GM19438 (cell line): Measurements from ENCODE around the gene ASIC2.

Experiments used
- ATAC-seq: cut with Tn5 transposase; IDR thresholded peaks from one replicate; pipeline ENCODE4 v1.9.1; 2021; ENCODE audit warnings: low read depth; ENCODE audit not compliant: unreplicated experiment

ASIC2 gene

DNA sequence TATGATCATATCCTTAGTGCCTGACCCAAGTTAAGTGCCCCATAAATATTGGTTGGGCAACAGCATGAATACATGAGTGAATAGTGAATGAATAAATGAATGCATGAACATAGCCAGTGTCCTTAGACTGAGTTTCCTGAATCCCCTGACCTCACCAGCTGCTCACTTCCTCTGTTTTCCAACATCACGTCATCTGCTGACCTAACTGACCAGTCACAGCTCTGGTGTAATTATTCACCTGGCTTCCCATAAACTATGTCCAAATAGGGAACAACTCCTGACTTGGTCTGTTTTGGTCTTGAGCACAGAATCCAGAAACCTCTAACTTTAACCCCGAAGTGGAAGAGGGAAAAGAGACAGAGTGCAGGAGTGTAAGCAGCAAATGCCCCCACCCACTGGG lies 83.4 kb downstream of the ASIC2 start:
- no peak for ATAC-seq

DNA sequence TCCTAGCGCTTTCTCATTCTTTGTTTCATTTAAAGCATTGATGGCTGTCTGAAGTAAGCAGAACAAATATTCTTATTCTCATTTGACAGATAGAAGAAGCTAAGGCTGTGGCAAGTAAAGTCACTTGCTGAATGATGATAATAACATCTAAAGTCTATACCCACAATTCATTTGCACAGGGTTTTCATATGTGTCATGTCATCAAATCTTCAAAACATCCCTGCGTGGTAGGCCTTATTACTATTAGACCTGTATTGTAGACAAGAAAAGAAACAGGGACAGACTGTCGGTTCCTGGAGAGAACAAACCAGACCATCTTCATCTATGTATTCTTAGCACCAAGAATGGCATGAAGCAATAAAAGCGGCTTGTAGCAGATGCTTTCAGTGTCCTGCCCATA lies 85.9 kb downstream of the ASIC2 start:
- ATAC-seq = no peak

DNA sequence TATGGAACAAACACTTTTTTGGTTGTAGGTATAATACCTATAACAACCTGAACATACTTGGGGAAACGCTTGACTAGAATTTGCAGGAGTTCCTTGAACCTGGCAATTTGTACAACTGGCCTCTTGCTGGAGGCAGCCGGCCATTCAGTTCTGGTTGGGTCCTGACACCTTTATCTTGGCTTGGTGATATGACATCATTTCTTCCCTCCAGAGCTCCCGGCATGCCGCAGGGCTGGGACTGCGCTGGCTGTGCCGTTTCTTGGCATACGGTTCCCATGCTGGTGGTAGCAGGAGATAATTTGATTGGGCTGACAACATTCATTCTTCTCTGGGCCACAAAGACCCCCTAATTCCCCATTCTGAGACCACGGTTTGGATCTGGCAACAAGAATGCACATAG lies 87.5 kb downstream of the ASIC2 start:
- no peak for ATAC-seq

DNA sequence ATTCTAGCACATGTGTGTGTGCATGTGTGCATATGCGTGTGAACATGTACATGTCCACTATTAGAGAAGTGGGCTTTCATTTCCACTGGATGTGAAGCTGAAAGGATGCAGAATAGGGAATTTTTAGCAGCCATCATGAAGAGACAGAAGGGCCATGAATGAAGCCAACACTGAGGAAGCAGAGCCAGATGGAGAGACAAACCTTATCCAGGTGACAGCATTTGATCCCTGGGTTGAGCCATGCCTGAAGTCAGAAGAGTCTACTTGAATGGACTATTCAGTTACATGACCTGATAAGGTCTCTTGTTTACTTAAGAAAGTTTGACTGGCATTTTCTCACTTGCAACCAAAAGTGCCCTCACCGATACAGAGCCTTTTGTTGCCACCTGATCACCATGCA lies 88.4 kb downstream of the ASIC2 start:
- no peak for ATAC-seq

- ATAC-seq = no peak
These were observed 88.9 kb downstream of the ASIC2 start for GRCh38 chr17:33204156-33204555.

- ATAC-seq = no peak
These were observed 90.1 kb downstream of the ASIC2 start for GRCh38 chr17:33202796-33203495.

- no peak for ATAC-seq
These were observed 91.1 kb downstream of the ASIC2 start for GRCh38 chr17:33202021-33202420.

DNA sequence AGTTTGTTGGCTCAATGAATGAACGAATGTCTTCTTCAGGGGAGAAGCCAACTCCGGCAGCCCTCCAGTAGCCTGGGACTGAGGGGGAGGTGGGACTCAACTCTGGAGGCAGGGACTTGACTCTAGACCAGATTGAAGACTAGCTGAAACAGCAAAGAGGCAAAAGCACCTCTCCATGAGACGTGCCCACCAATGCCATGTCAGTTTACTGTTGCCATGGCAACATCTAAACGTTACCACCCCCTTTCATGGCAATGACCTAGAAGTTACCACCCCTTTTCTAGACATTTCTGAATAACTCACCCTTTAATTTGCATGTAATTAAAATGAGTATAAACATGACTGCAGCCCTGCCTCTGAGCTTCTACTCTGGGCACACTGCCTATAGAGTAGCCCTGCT lies 91.8 kb downstream of the ASIC2 start:
- ATAC-seq = no peak

- ATAC-seq = no peak
These were observed 92.5 kb downstream of the ASIC2 start for GRCh38 chr17:33200587-33200986.

DNA sequence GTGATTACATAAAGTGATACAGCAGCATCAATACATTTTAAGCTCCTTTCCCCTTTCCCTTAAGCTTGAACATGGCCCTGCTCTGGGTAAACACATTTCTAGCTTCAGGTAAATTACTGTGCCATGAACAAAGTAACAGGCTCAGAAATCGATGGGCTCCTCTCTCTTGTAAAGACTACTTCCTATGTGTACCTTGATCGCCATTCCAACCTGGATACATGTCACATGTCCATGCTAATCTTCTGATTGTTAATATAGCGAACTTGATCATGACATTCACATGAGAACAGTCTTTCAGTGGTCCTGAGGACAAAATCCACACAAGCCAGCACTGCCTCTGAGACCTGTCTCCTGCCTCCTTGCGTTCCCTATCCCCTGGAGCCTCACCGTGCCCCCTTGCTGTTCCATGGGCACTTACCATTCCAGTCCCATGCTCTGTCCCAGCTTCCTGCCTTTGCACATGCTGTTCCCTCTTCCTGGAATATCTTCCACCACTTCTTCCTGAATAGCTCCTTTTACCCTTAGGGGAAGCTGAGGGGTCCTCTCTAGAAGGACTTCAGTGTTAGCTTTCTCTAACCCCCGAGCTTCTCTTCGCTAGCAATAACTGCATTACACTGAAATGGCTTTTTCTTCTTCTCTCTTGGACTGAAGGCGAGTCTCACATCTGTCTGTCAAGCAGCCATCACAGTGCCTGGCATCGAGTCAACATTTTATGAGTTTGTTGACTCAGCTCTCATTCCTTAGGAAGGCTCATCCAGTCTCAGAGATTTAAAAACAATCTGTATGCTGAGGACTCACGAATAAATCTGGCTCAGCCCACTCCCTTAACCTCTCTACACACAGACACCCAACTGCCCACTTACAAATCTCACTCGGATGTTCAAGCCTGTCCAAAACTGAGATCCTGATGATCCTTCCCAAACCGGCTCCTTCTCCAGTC lies 93.3 kb downstream of the ASIC2 start:
- ATAC-seq = no peak

GRCh38 chr17:33198954-33199353 lies 94.1 kb downstream of the ASIC2 start:
- no peak for ATAC-seq

DNA sequence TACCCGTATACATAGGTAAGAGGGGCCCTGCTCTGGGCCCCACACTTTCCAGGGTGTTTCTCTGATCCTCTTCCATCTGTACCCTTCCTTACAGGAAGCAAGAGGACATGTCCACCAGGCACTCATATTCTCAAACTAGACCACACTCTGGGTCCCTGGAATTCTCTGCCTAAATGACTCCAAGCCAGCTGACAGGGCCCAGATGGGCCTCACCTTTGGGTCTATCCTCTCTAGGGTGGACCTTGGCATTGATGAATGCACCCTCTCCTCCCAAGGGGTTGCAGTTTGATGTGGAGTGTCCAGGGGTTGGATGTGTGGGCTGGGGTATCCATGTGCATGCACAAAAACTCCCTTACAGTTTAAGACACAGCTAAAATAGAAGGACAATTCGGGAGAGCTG lies 95.8 kb downstream of the ASIC2 start:
- no peak for ATAC-seq

GRCh38 chr17:33196883-33197282 lies 96.2 kb downstream of the ASIC2 start:
- ATAC-seq = no peak

DNA sequence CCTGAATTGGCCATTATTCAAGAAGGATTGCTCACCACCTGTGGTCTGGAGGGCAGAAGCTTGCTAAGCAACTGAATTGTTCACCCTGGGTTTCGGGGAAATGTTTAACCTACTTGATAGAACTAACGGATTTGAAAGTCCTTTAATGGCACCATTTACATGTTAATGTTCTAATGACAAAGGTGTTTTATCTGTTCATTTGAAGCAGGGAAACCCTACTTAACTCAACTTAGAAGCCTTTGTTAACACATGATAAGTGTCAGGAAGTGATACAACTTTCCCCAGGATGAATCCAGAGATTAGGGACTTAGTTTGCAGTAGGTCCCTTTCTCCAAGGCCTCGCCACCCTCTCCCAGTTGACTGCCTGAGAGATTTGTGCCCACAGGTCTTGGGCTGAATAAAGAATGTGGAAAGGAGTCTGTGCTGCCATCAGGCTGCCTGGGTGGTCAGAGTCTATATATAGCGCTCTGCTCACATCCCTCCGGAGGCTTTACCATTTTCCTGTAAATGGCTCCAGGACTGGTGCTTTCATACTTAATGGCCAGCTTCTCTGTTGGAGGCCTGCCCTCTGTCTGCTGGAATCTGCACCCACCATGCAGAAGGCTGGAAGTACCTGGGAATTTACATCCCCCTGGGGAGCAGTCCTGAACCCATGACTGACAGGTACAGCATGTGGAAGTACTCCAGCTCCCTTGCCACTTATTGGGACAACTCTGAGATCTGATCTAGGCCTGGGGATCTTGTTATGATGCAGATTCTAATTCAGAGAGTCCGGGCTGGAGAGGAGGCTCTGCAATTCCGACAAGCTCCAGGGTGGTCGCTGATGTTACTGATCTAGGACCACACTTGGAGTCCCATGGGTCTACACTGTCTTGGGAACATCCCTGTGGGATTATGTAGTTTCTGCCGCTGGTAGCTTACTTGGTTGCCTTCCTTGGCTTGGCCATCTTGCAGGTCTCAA lies 99.9 kb downstream of the ASIC2 start:
- no peak for ATAC-seq

GRCh38 chr17:33183487-33184026 lies 109.5 kb downstream of the ASIC2 start:
- no peak for ATAC-seq

DNA sequence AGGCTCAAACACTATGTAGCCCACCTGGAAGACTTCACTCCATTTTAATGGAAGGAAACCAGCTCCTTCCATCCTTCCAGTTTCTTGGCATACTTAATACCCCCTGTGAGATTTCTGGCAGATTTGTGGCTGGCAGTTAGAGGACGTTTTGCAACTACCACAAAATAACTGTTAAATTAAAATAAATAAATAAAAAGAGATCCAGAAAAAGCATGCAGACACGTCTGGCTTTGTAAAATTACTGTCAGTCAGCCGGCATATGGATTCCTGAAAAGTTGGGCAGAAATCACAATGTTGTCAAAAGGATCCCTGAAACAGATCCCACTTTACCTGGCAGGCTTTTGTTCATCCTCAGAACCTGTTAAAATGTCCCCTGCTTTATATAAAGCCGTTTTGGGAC lies 113.9 kb downstream of the ASIC2 start:
- ATAC-seq = no peak

DNA sequence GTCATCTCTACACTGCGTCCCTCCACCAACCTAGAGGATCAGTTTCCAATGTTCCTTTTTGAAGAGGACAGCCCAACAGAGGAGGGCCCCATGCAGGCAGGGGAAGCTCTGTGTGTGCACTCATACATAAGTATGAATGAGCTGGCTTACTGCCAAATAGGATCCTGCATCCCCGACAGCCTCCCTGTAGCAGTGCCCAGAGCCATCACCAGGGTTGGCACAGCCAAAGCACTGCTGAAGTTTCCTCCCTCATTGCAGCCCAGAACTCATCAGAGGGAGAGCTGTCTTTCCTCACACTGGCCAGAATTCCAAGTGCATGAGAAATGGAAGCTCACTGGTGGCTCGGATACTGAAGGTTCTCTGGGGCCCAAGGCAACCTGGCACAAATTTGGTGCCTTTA lies 114.4 kb downstream of the ASIC2 start:
- no peak for ATAC-seq

GRCh38 chr17:33175562-33175961 lies 117.5 kb downstream of the ASIC2 start:
- no peak for ATAC-seq

GRCh38 chr17:33171931-33172330 lies 121.2 kb downstream of the ASIC2 start:
- no peak for ATAC-seq

GRCh38 chr17:33169580-33170285 lies 123.4 kb downstream of the ASIC2 start:
- no peak for ATAC-seq
